ENCODE measurements around the gene UGT1A1. TPM values are rescaled to one million over a fixed set of nuclear protein-coding genes. Genes with fewer than 3 reads are reported as not detected.

The UGT1A1 gene
- total RNA-seq, 4 donors from 2014 or later = 2.3 to 7.1 (median 3.4) TPM

GRCh38 chr2:233821196-233821595, 61.1 kb downstream of the UGT1A1 start:
- H3K9me3 ChIP-seq = no peaks in the 10 kb centered on the region
- 84 to 94% methylated on average over 2 to 3 of the region's 3 CpGs for WGBS, 2 donors
- DNase-seq = no peak
- no peak overlapping the region for H3K4me3 ChIP-seq
- H3K27ac ChIP-seq = no peak overlapping the region
- intact Hi-C loops (cut with DNase I) = no loop called here
- TF ChIP-seq CTCF (IDR thresholded peaks at IDR 0.05) (no peak), POLR2A (IDR thresholded peaks at IDR 0.05) (no peak)
- no peaks in the 10 kb centered on the region for H3K4me1 ChIP-seq
- no peaks in the 10 kb centered on the region for H3K36me3 ChIP-seq
- H3K27me3 ChIP-seq = no peaks in the 10 kb centered on the region

- TF ChIP-seq CTCF (IDR thresholded peaks at IDR 0.05) (no peak), POLR2A (IDR thresholded peaks at IDR 0.05) (no peak)
- no peak overlapping the region for H3K4me3 ChIP-seq
- DNase-seq = no peak
- H3K9me3 ChIP-seq = no peaks in the 10 kb centered on the region
- no peaks in the 10 kb centered on the region for H3K4me1 ChIP-seq
- no peak overlapping the region for H3K27ac ChIP-seq
- 93 to 94% methylated on average over 7 of the region's 8 CpGs for WGBS, 2 donors
- no peaks in the 10 kb centered on the region for H3K27me3 ChIP-seq
- H3K36me3 ChIP-seq = no peaks in the 10 kb centered on the region
- intact Hi-C loops (cut with DNase I) = no loop called here
Measured at GRCh38 chr2:233821709-233822100, 61.6 kb downstream of the UGT1A1 start.

GRCh38 chr2:233822101-233822771, 62.2 kb downstream of the UGT1A1 start:
- no peak for DNase-seq
- 84 to 88% methylated on average over 3 to 10 of the region's 21 CpGs for WGBS, 2 donors
- TF ChIP-seq POLR2A (IDR thresholded peaks at IDR 0.05) (no peak), CTCF (IDR thresholded peaks at IDR 0.05) (no peak)
- Histone ChIP-seq H3K4me1 (no peaks in the 10 kb centered on the region), H3K27me3 (no peaks in the 10 kb centered on the region), H3K36me3 (no peaks in the 10 kb centered on the region), H3K27ac (no peak overlapping the region), H3K4me3 (no peak overlapping the region), H3K9me3 (no peaks in the 10 kb centered on the region)
- intact Hi-C loops (cut with DNase I) = no loop called here

Other genes with a start within 250 kb of the UGT1A1 start
- 10 to 100 TPM; 18.7 to 32.8 (median 23.0) TPM for gene USP40, start 193.5 kb upstream of the UGT1A1 start, total RNA-seq
- 1 to 10 TPM in 2 of 4 donors, under 1 TPM in 2; 0.13 to 1.7 (median 0.84) TPM for gene UGT1A8, start 142.6 kb upstream of the UGT1A1 start, total RNA-seq
- 10 to 100 TPM; 12.4 to 45.0 (median 23.9) TPM for gene UGT1A10, start 123.8 kb upstream of the UGT1A1 start, total RNA-seq
- 1 to 10 TPM in 2 of 4 donors, under 1 TPM in 2; 0.49 to 1.7 (median 1.2) TPM for gene UGT1A9, start 88.4 kb upstream of the UGT1A1 start, total RNA-seq
- gene UGT1A7, start 78.4 kb upstream of the UGT1A1 start, total RNA-seq = 100 to 1,000 TPM in 1 of 4 donors, 10 to 100 TPM in 3; 28.1 to 145 (median 78.5) TPM
- 10 to 100 TPM; 30.8 to 67.1 (median 61.3) TPM for gene UGT1A6, start 67.4 kb upstream of the UGT1A1 start, total RNA-seq
- gene UGT1A5, start 47.4 kb upstream of the UGT1A1 start, total RNA-seq = 1 to 10 TPM in 3 of 4 donors, under 1 TPM in 1; 0.67 to 9.7 (median 5.8) TPM
- 1 to 10 TPM; 1.1 to 7.4 (median 3.4) TPM for gene UGT1A4, start 41.5 kb upstream of the UGT1A1 start, total RNA-seq
- gene UGT1A3, start 31.2 kb upstream of the UGT1A1 start, total RNA-seq = 1 to 10 TPM; 2.8 to 7.6 (median 3.4) TPM
- gene MROH2A, start 18.1 kb downstream of the UGT1A1 start, total RNA-seq = 1 to 10 TPM in 1 of 4 donors, under 1 TPM in 3; under 0.01 to 2.1 (median 0.57) TPM
- 1 to 10 TPM; 5.1 to 8.5 (median 5.8) TPM for gene HJURP, start 94.3 kb downstream of the UGT1A1 start, total RNA-seq
- not detected for gene TRPM8, start 157.1 kb downstream of the UGT1A1 start, total RNA-seq

All from esophagus squamous epithelium (tissue), 5 donors.